D721Med (cell line): Measurements from ENCODE around the gene TBX15.

ENCODE experiments used
- DNase-seq: peaks from one replicate; pipeline ENCODE4 v3.0.0; 2011; ENCODE audit warnings: low spot score; ENCODE audit not compliant: insufficient read length
- FAIRE-seq: peaks from 2 replicates; lab custom pipeline; 2011; peaks lifted over from hg19 to GRCh38; lab: Jason Lieb, UNC
- TF ChIP-seq, protein P1 (sequence below): IDR thresholded peaks from 2 replicates; pipeline ENCODE4 v1.5.1; 2012; ENCODE audit warnings: mild to moderate bottlenecking, control low read depth; ENCODE audit not compliant: insufficient read depth; ENCODE audit errors: missing control alignments

TBX15 gene

DNA sequence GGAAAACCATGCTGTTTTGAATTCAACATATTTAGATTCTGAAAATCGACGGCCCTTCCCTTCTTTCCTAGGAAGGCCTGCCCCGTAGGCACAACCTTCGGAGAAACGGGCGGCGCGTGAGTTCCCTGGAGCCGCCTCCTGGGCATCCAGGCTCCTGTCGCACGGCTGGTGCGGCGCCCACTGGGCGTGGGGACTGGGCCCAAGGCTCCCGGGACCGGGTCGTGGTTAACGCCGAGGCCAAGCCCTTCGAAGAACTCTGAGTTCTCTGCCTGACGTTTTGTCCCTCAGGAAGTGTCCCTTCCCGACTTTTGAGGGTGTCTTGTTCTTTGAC, 19.2 kb upstream of the TBX15 start:
- TF ChIP-seq, protein P1, sequence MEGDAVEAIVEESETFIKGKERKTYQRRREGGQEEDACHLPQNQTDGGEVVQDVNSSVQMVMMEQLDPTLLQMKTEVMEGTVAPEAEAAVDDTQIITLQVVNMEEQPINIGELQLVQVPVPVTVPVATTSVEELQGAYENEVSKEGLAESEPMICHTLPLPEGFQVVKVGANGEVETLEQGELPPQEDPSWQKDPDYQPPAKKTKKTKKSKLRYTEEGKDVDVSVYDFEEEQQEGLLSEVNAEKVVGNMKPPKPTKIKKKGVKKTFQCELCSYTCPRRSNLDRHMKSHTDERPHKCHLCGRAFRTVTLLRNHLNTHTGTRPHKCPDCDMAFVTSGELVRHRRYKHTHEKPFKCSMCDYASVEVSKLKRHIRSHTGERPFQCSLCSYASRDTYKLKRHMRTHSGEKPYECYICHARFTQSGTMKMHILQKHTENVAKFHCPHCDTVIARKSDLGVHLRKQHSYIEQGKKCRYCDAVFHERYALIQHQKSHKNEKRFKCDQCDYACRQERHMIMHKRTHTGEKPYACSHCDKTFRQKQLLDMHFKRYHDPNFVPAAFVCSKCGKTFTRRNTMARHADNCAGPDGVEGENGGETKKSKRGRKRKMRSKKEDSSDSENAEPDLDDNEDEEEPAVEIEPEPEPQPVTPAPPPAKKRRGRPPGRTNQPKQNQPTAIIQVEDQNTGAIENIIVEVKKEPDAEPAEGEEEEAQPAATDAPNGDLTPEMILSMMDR, result no peak
- DNase-seq (no peak), FAIRE-seq (no peak)

DNA sequence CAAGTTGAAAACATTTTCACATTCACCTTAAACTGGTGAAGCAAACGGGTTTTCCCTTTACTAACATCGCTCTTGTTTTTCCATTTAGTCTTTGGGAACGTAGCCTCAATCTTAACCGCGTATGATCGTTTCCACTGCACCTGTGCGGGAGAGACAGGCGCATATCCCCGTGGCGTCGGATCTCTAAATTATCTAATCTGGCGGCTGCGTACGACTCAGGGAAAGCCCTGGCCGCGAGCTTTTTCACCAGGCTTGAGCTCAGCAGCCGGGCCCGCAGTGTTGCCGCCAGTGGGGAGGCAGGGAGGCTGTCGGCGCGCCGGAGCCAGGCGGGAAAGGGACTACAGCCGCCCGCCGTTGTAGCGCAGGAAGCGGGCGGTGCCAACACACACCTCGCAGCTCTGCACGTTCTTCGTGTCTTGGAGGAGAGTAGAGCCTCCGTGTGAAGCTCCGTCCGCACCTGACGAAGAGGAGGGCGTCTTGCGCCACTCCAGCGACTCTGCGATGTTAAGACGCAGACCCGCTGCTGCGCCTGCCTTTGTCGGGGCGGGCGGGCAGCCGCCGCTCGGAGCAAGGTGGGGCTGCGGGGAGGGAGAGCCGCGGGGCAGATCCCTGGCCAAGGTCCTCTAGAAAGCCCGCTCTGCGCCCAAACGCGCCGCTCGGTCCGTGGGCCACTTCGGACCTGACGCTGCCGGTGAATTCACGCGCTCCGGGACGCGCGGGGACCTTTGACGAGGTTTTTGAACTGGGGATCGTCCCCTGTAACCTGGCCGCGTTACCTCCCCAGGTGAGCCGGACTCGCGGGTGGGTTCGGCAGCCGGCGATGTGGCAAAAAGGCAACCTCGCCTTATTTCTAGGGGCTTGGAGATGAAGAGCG, 18.5 kb upstream of the TBX15 start:
- no peak for DNase-seq
- TF ChIP-seq, protein P1, result no peak
- FAIRE-seq, result no peak

DNA sequence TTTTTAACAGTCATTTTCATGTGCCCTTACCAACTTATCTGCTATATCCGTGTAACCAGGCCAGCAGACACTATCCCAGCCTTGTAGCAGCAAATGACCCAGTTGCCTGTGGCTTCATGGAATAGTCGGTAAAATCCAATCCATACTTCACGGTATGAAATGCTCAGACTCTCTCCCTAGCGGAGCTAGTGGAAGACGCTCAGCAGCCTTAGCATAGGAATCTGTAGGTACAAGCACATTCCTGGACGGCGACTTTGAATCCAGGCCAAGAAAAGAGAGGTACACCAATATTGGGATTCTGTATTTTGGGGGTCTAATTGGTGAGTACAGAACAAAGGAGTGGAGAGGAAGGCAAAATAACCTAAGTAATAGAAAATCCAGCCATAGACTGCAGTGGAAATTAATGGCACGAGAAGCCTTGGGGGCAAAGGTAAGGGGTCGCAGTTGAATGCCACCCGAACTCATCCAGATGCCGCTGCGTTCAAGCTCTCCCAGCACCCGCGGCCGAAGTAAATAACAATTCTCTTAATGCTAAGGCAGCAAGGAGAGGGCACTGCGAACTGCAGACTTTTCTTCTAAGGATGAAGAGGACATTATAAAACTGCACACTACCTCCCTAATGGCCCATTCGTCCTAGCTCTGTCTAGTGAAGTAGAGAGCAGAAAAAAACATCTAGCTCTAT, 17.7 kb upstream of the TBX15 start:
- FAIRE-seq (no peak), DNase-seq (no peak)
- TF ChIP-seq, protein P1, result no peak

DNA sequence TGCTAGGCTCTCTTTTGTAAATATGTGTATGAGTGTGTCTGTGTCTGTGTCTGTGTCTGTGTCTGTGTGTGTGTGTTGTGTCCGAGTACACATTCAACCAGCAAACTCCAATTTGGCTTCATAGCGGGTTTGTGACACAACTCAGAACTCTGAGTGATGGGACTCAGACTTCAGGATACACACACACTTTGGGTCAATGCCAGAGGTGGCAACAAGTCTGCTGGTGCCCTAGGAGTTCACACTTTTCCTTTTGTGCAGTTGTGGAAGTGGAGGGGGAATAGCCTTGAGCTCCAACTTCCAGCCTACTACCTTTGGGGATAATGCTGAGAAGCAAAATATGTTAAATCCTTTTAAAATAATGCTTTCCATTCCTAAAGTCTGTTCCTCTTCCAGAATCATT, 16.6 kb upstream of the TBX15 start:
- no peak for FAIRE-seq
- no peak for DNase-seq
- TF ChIP-seq, protein P1, result no peak

DNA sequence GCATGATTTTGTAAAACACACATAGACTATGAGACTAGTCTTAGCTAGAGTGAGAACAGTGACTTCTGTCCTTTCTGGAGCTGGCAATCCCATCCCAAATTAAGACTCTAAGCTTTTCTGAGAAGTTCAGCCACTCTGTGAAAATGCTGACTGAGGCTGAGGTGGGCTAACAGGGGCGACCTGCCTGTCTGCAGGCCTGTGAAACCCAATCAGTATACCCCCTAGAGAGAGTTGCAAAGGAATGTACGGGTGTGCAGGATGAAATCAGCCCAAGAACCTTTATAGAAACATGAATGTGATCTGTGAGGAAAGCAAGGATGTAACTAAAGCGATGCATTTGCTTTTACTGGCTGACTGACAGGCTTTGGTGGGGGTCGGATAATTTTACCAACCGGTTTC, 16.0 kb upstream of the TBX15 start:
- TF ChIP-seq, protein P1, result no peak
- FAIRE-seq, result no peak
- no peak for DNase-seq

DNA sequence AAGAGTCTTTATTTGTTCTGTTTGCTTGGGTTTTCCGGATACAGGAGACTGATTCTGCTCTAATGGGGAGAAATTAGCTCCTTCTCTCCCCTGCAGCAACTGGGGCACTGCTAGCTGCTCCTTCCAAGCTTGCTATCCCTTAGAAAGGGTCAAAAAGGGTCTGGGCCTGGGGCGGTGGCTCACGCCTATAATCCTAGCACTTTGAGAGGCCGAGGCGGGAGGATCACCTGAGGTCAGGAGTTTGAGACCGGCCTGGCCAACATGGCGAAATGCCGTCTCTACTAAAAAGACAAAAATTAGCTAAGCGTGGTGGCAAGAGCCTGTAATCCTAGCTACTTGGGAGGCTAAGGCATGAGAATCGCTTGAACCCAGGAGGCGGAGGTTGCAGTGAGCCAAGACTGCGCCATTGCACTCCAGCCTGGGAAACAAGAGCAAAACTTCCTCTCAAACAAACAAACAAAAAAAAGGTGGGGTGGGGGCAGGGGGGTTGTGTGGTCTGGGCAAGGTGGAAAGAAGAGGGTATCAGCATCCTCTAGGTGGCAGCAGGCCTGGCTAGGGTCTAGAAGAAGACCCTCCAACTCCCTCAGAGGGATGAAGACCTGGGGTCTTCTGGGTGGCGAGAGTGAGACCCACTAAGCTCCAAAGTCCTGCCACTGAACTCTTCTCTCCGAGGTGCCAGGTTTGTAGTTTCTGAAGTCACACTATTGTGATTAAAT, 15.4 kb upstream of the TBX15 start:
- FAIRE-seq, result no peak
- TF ChIP-seq, protein P1, result no peak
- no peak for DNase-seq
